B cell (primary cell): ENCODE measurements around the gene MAPRE2. TPM values are rescaled to one million over a fixed set of nuclear protein-coding genes. Genes with fewer than 3 reads are reported as not detected.

Experiments used
- ATAC-seq: fragments of 200-7000 bp; cut with Tn5 transposase; one replicate; pipeline ENCODE4 v1.10.0; 2021; ENCODE audit warnings: low read depth, mild to moderate bottlenecking, moderate number of reproducible peaks, moderate library complexity
- CTCF ChIA-PET: fragments of 350-600 bp; sonication (Branson Sonifier 250); formaldehyde crosslinking; loops from one replicate; lab custom pipeline; 2021; ENCODE audit warnings: antibody characterized with exemption, inconsistent platforms; lab: Charles Lee
- POLR2A ChIA-PET: fragments of 350-600 bp; sonication (Branson Sonifier 250); formaldehyde crosslinking; loops from one replicate; lab custom pipeline; 2021; ENCODE audit warnings: antibody characterized with exemption; lab: Charles Lee
- DNase-seq: peaks from one replicate; pipeline ENCODE4 v3.0.0; 2013
- H2AFZ ChIP-seq: 2 replicates; pipeline ENCODE4 v1.6.1; 2012; ENCODE audit warnings: mild to moderate bottlenecking, low read depth, low read length; ENCODE audit not compliant: insufficient read depth, poor library complexity, severe bottlenecking
- H3K27ac ChIP-seq, 2 donors: 1 replicate in 1 of 2; 2 replicates in 1 of 2; pipeline ENCODE4 v1.5.1; 2012 to 2013; ENCODE audit warnings: low read length in 2 of 2, mild to moderate bottlenecking in 2 of 2, moderate library complexity in 1 of 2
- H3K27me3 ChIP-seq, 4 experiments: fragments of 200-600 bp in 1 of 4; sonication (generic) in 1 of 4; replicated peaks in 1 of 4; 1 replicate in 2 of 4; 2 replicates in 2 of 4; pipeline versions ENCODE4 v1.6.1 to v1.7.0; 2013 to 2016; ENCODE audit warnings: low read length in 3 of 4, mild to moderate bottlenecking in 2 of 4, mixed read lengths in 1 of 4, moderate library complexity in 1 of 4; ENCODE audit not compliant: insufficient read depth in 4 of 4, control insufficient read depth in 3 of 4; ENCODE audit errors: control extremely low read depth in 1 of 4
- H3K36me3 ChIP-seq, 2 experiments: replicated peaks in 1 of 2; 1 replicate in 1 of 2; 2 replicates in 1 of 2; pipeline versions ENCODE4 v1.6.1 to v1.7.1; 2013; ENCODE audit warnings: low read length in 1 of 2; ENCODE audit not compliant: insufficient read depth in 2 of 2, control insufficient read depth in 1 of 2; ENCODE audit errors: control extremely low read depth in 1 of 2, extremely low read depth in 1 of 2
- H3K4me1 ChIP-seq, 2 donors: fragments of 200-600 bp in 1 of 2; sonication (generic) in 1 of 2; 1 replicate in 1 of 2; 2 replicates in 1 of 2; pipeline versions ENCODE4 v1.5.1 to v1.6.1; 2013 to 2017; ENCODE audit warnings: low read length in 2 of 2; ENCODE audit not compliant: control insufficient read depth in 2 of 2, insufficient read depth in 2 of 2
- H3K4me2 ChIP-seq: replicated peaks from 2 replicates; pipeline ENCODE3; 2012; ENCODE audit warnings: mild to moderate bottlenecking, low read depth, low read length; ENCODE audit not compliant: poor library complexity, severe bottlenecking
- H3K4me3 ChIP-seq, 5 experiments: fragments of 200-600 bp in 1 of 5; sonication (generic) in 1 of 5; 1 replicate in 3 of 5; 2 replicates in 2 of 5; pipeline versions ENCODE4 v1.5.1 to v1.7.0; 2011 to 2016; ENCODE audit warnings: low read length in 4 of 5, mild to moderate bottlenecking in 4 of 5, low read depth in 2 of 5, control low read depth in 1 of 5, moderate library complexity in 1 of 5; ENCODE audit not compliant: insufficient read depth in 1 of 5; ENCODE audit errors: control extremely low read depth in 1 of 5, extremely low read depth in 1 of 5
- H3K79me2 ChIP-seq: fragments of 200-600 bp; sonication (generic); one replicate; pipeline ENCODE4 v1.6.0; 2016; ENCODE audit warnings: low read length; ENCODE audit not compliant: control insufficient read depth, insufficient read depth
- H3K9ac ChIP-seq: fragments of 200-600 bp; sonication (generic); 2 replicates; pipeline ENCODE4 v1.6.1; 2017; ENCODE audit warnings: mild to moderate bottlenecking, low read length, moderate library complexity
- H3K9me3 ChIP-seq, 3 donors: one replicate each; pipeline versions ENCODE4 v1.6.1 to v1.7.1; 2013; ENCODE audit warnings: low read length in 2 of 3; ENCODE audit not compliant: control insufficient read depth in 2 of 3, insufficient read depth in 1 of 3; ENCODE audit errors: control extremely low read depth in 1 of 3
- H4K20me1 ChIP-seq: 2 replicates; pipeline ENCODE4 v1.6.0; 2012; ENCODE audit warnings: mild to moderate bottlenecking, low read length; ENCODE audit not compliant: insufficient read depth, control insufficient read depth, poor library complexity, severe bottlenecking
- H3K27ac Mint-ChIP-seq: one replicate; pipeline ENCODE4 v1.8.0; 2021; ENCODE audit warnings: mixed read lengths
- H3K27me3 Mint-ChIP-seq: one replicate; pipeline ENCODE4 v1.8.0; 2021; ENCODE audit warnings: mixed read lengths
- H3K4me1 Mint-ChIP-seq: one replicate; pipeline ENCODE4 v1.8.0; 2021; ENCODE audit warnings: mixed read lengths
- H3K4me3 Mint-ChIP-seq: one replicate; pipeline ENCODE4 v1.8.0; 2021; ENCODE audit warnings: mixed read lengths
- H3K9me3 Mint-ChIP-seq: one replicate; pipeline ENCODE4 v1.8.0; 2022; ENCODE audit warnings: mixed read lengths; ENCODE audit not compliant: insufficient read depth
- EZH2 ChIP-seq: IDR thresholded peaks from 2 replicates; pipeline ENCODE4 v1.6.1; 2012; ENCODE audit warnings: borderline replicate concordance, low read depth, mild to moderate bottlenecking, moderate library complexity, low read length; ENCODE audit not compliant: insufficient read depth, poor library complexity, severe bottlenecking
- WGBS: methylation state at CpG from one replicate; pipeline ENCODE4 v1.1.5; 2013; ENCODE audit warnings: missing lambda C conversion rate; ENCODE audit not compliant: insufficient coverage; 5-methylcytosine and 5-hydroxymethylcytosine counted together
- intact Hi-C: fragments of 100-400 bp; cut with micrococcal nuclease; formaldehyde crosslinking; loops from one replicate; pipeline ENCODE4 v1.10.0; 2022
- polyA plus RNA-seq: library from polyadenylated mRNA; depleted of rRNA; stranded (reverse); fragments of >200 nt; gene quantifications from 2 replicates; pipeline ENCODE4 v1.2.3, GENCODE V29; 2012
- total RNA-seq, 2 donors: library from RNA; stranded (reverse); fragments of 120-200 nt in 1 of 2; gene quantifications; 1 replicate in 1 of 2; 2 replicates in 1 of 2; pipeline versions ENCODE4 v1.2.3 to v1.2.4, GENCODE V29; 2013 to 2022
- TF ChIP-seq, protein P1 (sequence below): fragments of 200-600 bp; IDR thresholded peaks from one replicate; pipeline ENCODE4 v1.8.0; 2022; ENCODE audit warnings: antibody characterized with exemption, mild to moderate bottlenecking

Gene MAPRE2
- total and polyA plus RNA-seq, 2 donors (not counting 1 experiment from before 2014, with no cell fraction given), result 36.7 to 63.3 TPM

DNA sequence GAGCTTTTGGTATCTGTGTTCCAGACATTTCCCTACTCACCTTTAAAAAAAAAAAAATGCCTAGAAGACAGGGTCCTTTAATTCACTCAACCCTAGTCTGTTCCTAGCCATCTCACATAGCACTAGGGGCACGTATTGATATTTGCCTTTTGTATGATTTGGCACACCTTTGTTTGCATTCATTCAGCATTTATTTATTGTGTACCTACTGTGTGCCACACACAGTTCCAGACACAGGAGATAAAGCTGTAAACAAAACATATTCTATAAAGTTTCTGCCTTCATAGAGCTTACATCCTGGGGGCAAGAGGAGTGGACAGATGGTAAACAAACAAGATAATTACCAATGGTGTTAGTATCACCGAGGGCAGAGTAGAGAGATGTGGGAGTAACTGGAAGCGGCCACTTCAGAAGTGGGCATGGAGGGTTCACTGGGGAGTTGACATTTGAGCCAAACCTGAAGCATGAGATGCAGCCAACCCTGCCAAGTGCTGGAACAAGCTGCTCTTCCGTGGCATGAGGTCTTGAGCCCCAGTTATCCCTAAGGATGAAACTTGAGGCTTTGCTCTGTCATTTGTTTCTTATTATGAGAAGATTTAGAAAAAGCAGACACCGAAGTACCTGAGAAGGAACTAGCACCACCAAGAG is 18.2 kb downstream of the MAPRE2 start:
- ChIA-PET POLR2A (no interaction called here), CTCF (interaction anchor here (1.3 to 3.6 kb wide), 2 partner anchors 29 to 33 kb away, joined by 3 to 19 read pairs; no protein-coding TSS in a partner anchor)
- H3K9me3 ChIP-seq, result no peaks in the 10 kb centered on the region
- no peaks in the 10 kb centered on the region for H3K27me3 Mint-ChIP-seq
- peaks cover 0 to 10% of the 10 kb centered on the region in 2 donors for H3K4me1 ChIP-seq
- no peaks in the 10 kb centered on the region for H3K9me3 Mint-ChIP-seq
- no peaks in the 10 kb centered on the region for H3K27me3 ChIP-seq
- H3K27ac ChIP-seq, result no peak overlapping the region
- peaks cover 98% of the 10 kb centered on the region for H3K79me2 ChIP-seq
- peaks cover 0 to 8% of the 10 kb centered on the region in 2 experiments for H3K36me3 ChIP-seq
- H4K20me1 ChIP-seq, result peaks cover 82% of the 10 kb centered on the region
- peaks cover 59% of the 10 kb centered on the region for H3K4me1 Mint-ChIP-seq
- no peak overlapping the region for H3K4me3 ChIP-seq
- DNase-seq (no peak), ATAC-seq (no peak)
- TF ChIP-seq EZH2, result no peak
- TF ChIP-seq, protein P1, sequence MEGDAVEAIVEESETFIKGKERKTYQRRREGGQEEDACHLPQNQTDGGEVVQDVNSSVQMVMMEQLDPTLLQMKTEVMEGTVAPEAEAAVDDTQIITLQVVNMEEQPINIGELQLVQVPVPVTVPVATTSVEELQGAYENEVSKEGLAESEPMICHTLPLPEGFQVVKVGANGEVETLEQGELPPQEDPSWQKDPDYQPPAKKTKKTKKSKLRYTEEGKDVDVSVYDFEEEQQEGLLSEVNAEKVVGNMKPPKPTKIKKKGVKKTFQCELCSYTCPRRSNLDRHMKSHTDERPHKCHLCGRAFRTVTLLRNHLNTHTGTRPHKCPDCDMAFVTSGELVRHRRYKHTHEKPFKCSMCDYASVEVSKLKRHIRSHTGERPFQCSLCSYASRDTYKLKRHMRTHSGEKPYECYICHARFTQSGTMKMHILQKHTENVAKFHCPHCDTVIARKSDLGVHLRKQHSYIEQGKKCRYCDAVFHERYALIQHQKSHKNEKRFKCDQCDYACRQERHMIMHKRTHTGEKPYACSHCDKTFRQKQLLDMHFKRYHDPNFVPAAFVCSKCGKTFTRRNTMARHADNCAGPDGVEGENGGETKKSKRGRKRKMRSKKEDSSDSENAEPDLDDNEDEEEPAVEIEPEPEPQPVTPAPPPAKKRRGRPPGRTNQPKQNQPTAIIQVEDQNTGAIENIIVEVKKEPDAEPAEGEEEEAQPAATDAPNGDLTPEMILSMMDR, result no peak
- no peak overlapping the region for H2AFZ ChIP-seq
- no peak overlapping the region for H3K4me2 ChIP-seq
- no peak overlapping the region for H3K9ac ChIP-seq
- intact Hi-C loops, result no loop called here
- H3K27ac Mint-ChIP-seq, result no peak overlapping the region
- no peak overlapping the region for H3K4me3 Mint-ChIP-seq
- whole genome bisulfite sequencing, result 96% methylated on average over 5 of the region's 5 CpGs

DNA sequence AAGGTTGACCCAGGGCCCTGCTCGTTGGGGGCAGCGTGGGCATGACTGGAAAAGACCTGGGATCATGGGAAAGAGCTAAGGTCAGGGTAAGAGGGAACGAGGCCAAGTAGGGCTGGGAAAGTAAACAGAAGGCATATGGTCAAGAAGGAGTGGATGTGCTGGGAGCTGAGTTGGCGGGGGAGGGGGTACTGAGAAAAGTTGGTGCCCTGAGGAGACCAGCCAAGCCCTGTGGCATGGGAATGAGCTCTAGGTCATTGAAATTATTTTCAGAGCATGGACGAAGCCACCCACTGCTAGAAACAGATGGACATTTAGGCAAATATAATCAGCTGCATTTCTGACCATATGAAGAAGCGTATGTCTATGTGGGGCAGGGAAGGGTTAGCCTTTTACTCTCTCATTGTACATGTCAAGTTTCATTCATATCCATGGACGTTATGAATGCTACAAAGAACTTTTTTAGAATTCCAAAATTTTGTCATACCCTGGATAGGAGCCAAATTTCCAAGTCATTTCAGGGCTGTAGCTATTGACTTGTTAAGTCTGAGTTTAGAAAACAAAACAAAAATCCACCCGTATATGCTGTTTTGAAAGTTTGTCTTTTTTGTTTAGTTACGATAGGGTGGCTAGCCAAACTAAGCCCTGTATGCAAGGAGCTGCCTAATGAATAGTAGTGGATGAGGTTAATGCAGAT is 19.1 kb downstream of the MAPRE2 start:
- Histone ChIP-seq H3K9ac (no peak overlapping the region), H3K79me2 (peaks cover 98% of the 10 kb centered on the region), H4K20me1 (peaks cover 79% of the 10 kb centered on the region), H3K36me3 (peaks cover 0 to 6% of the 10 kb centered on the region in 2 experiments), H3K4me3 (no peak overlapping the region), H3K4me1 (peaks cover 0 to 10% of the 10 kb centered on the region in 2 donors), H3K9me3 (no peaks in the 10 kb centered on the region), H2AFZ (no peak overlapping the region), H3K27ac (no peak overlapping the region), H3K4me2 (no peak overlapping the region), H3K27me3 (no peaks in the 10 kb centered on the region)
- Mint-ChIP-seq H3K27me3 (no peaks in the 10 kb centered on the region), H3K4me1 (peaks cover 58% of the 10 kb centered on the region), H3K27ac (no peak overlapping the region), H3K4me3 (no peak overlapping the region), H3K9me3 (no peaks in the 10 kb centered on the region)
- 100% methylated on average over 6 of the region's 9 CpGs for WGBS
- TF ChIP-seq, protein P1, result no peak
- no peak for TF ChIP-seq EZH2
- ATAC-seq (no peak), DNase-seq (no peak)
- POLR2A ChIA-PET, result no interaction called here
- CTCF ChIA-PET, result interaction anchor here (0.6 to 3.6 kb wide), 5 partner anchors 10 to 34 kb away, joined by 3 to 19 read pairs (median 3); no protein-coding TSS in a partner anchor
- intact Hi-C loops, result no loop called here
